GM19193 (cell line): ENCODE results near the gene DTX1.

Experiments used
- POLR2A ChIP-seq: IDR thresholded peaks from 4 replicates; pipeline ENCODE4 v1.6.1; 2011; ENCODE audit not compliant: insufficient read depth, insufficient read length; ENCODE audit errors: extremely low read depth

Gene DTX1

DNA sequence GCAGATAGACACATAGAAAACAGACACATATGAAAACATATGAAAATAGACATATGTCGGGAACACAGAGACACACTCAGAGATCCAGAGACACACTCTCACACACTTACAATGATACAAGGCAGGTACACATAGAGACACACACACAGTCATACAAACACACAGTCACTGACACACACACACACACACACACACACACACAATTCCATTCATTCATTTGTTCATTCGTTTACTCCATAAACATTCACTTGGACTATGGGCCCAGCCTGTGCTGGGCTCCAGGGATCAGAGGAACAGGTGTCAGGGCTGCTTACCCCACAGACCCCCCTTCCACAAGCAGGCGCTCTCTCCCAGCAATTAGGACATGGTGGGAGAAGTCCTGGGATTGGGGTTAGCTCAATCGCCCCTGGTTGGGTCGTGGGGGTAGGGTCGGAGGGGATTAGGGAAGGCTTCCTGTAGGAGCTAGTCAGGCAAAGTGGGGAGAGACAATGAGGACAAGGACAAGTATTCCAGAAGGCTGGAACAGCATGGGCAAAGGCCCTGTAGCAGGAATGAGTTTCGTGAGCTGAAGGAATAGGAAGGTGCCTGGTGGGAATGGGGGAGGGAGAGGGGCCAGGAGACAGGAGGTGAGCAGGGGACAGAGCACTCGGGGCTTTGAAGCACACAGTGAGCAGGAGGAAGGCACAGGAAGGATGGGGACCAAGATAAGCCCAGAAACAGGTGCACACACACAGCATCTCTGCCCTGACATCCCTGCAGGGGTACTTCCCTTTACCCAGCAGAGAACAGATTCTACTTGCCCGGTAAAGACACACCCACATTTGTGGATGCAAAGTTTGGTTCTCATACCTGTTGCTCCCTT lies 72.5 kb downstream of the DTX1 start:
- no peak for TF ChIP-seq POLR2A

- no peak for TF ChIP-seq POLR2A
Measured at GRCh38 chr12:113129664-113130456, 73.3 kb downstream of the DTX1 start.

DNA sequence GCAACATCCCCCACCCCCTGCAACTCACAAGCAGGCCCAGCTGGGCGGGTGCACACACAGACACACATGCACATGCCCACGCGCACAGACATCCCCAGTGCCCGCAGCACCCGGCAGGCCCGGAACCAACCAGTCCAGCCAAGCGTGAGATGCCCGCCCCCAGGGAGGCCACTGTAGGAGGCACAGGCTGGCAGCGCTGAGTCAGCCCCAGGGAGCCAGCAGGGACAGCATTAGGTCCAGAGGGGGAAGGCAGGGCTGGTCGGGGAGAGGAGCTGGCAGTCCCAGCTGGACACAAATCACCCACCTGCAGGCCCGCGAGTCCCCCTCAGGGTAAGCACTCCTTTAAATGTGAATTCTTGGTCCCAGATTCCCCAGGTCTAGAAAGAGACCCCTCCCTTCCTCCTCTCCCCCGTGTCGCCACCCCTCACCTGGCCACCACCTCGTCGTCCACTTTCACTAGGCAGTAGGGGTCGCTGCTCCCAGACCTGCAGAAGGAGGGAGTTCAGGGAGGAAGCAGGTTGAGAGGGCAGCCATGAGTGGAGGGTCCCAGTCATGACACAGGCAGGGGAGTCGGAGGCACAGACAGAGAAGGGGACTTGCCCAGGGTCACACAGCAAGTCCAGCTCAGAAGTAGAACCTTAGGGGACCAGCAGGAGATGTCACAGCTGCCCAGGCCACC lies 74.1 kb downstream of the DTX1 start:
- TF ChIP-seq POLR2A: no peak

DNA sequence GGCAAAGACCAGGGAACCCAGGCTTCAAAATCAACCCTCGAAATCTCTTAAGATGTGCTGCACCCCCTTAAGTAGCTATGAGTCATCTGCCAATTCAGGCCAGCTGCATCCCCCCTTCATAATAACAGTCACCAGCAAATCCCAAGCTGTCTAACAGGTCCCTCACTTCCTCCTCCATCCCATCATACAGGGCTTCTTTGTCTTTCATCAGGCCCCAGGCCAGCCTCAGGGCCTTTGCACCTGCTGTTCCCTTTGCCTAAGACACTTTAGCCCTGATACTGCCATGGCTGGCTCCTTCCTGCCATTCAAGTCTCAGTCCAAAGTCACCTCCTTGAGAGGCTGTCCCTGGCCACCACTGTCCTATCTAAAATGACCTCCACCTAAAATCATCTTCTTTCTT lies 75.0 kb downstream of the DTX1 start:
- TF ChIP-seq POLR2A: no peak

DNA sequence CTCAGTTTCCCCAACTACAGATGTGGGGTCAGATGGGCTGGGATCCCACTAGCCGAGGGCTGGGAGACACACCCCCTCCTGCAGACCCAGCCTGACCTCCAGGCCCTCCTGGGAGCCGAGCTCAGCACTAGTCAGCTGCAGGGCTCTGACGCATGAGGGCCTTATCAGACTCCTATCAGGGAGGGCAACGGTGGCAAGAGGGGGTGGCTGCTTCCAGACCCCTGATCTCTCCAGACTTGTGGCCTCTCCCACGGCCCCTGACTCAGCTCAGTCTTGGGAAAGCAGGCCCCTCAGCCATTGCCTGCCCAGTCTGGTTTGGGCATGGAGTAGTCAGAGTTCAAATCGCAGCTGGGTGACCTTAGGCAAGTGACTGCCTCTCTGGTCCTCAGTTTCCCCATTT lies 76.5 kb downstream of the DTX1 start:
- TF ChIP-seq POLR2A: no peak

DNA sequence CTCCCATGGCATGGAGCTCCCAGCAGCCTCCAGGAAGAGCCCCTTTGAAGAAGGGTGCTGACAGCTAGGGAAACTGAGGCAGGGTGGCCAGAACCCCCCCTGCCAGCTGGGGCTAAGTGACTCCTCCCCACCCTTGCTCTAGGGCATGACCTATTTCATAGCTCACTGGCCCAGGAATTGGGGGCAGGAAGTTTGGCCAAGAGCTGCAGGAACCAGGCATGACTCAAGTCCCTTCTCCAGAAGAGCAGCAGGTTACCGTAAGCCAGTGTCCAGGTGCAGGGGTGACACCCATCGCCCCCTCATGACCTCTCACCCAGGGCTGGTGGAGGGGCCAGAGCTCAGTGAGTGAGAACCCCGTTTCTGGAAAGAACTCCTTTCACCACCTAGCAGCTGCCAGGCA lies 77.1 kb downstream of the DTX1 start:
- no peak for TF ChIP-seq POLR2A

- no peak for TF ChIP-seq POLR2A
Measured at GRCh38 chr12:113134071-113134470, 77.5 kb downstream of the DTX1 start.

DNA sequence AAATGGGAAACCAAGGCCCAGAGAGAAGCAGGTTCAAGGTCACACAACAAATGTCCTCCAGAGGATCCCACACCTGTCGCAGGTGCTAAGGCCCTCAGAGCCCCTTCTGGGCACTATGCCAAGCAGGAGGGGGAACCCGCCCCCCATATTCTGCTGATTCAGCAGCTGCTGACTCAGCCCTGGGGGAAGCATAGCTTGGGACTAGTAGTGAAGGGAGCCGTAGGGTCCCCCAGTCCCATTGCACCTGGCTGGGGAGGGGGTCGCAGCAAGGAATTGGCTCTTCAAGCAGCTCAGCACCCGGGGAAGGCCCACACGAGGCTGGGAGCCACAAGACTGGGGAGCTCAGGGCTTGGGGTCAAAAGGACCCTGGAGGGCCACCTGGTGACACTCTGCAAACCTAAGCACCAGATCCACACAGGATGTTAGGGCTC lies 78.0 kb downstream of the DTX1 start:
- no peak for TF ChIP-seq POLR2A

GRCh38 chr12:113135178-113136127 lies 78.9 kb downstream of the DTX1 start, which contains the start of gene RASAL1:
TSS of gene RASAL1 (minus strand) at chr12:113135761. CDS start at chr12:113135462, 299 bp downstream.
- TF ChIP-seq POLR2A: no peak

GRCh38 chr12:113136128-113136989 lies 79.8 kb downstream of the DTX1 start:
- TF ChIP-seq POLR2A: no peak

DNA sequence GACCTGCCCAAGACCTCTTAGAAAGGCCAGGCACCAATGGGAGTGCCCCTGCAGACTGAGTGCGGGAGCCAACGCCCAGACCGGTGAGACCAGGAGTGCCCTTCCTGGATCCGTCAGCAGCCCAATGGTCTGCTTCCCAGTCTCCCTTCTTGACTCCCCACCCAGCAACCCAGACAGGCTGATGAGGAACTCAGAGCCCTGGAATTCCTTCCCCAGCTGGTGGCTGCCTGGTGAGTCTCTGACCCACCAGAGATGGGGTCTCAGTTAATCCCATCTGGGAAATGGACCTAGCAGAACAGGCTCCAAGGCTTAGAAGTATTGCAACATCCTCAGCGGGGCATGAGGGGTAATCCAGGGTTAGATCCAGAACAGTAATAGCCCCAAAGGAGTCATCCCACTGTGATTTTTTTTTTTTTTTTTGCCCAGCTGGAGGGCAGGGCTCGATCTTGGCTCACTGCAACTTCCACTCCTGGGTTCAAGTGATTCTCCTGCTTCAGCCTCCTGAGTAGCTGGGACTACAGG lies 80.5 kb downstream of the DTX1 start:
- no peak for TF ChIP-seq POLR2A

DNA sequence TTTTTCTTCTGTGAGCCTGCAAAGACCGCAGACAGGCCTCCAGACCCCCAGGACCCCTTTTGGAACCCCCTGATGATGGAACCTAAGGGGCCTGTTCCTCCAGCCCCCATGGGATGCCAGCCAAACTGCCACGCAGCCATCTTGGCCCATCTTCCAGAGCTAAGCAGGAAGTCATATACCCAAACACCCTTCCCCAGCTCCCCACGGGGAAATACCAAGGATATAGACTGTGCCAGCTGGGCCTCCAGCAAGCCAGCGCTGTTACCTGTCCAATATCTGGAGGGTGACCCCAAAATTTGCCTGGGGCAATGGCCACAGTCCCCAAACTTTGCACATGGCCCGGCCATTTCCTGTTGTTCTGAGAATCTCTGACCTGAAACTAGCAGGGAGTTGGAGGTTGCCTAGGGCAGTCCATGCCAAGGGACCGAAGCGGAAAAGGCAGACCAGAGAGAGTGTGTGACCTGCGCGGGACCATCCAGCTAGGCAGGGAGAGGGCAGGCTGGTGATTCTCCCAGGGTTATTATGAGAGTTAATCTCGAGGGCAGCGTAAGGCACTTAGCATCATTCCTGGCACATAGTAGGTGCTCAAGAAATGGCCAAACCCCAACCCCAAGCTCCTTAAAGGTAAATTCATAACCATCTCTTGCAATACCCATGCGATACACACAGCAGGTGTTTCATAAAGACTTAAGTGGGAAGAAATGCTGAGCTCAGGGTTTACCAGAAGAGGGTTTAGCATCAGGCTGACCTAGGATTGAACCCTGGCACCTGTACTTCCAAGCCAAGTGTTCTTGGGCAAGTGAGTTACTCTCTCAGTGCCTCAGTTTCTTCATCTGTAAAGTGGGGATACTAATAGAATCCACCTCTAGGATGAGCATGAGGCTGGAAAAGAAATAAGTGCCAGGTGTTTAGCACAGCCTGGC lies 81.6 kb downstream of the DTX1 start:
- no peak for TF ChIP-seq POLR2A

DNA sequence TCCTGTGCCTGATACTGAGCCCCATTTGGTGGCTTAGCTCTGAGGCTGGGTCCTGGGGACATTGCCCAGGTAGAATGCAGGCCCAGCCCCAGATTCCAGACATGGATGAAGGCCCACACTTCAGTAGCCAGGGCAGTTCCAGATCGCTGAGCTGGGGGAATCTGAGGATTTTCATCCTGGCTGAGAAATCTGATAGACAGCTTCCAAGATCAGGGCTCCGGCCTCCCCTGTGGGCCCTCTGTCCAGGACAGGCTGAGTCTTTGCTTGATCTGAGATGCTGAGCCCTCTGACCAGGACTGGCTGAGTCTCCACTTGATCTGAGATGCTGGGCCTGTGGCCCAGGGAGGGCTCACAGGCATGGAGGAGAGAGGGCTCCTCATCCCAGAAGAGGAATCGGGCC lies 82.3 kb downstream of the DTX1 start:
- no peak for TF ChIP-seq POLR2A

GRCh38 chr12:113140706-113141105 lies 84.2 kb downstream of the DTX1 start:
- TF ChIP-seq POLR2A: no peak
